Cerebellar nuclear complex (tissue), 1 donor: ENCODE data around the gene TRIM43B.
"Not testable (repeated sequence)": the region's sequence is repeated elsewhere in the genome, so short reads cannot be mapped to it uniquely, and the experiment has no call there.

Experiments
- DNase-seq, 2 experiments: peaks; one replicate each; lab custom pipeline; 2025; lab: John Stamatoyannopoulos, UW

TRIM43B gene

DNA sequence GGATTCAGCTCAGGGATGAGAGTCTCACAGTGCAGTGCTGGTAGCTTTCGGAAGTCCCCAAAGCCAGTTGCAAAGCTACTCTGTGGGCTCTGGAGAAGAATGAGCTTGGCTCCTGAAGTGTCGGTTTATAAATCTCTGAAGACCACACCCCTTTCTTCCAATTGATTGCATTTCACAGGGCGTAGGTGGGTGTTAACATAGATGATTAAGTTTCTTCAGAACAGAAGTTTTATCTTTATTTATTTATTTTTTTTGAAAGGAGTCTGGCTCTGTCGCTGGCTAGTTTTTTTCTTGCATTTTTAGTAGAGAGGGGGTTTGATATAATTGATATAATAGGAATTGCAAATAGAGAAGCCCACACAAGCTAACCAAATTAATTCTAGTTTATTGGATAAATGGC, at the start of gene TRIM43B:
TSS of gene TRIM43B (minus strand) at position 101 of the 400 bp plus-strand sequence. CDS start 2,040 bp downstream, outside the sequence.
- DNase-seq, result not testable (repeated sequence)

DNA sequence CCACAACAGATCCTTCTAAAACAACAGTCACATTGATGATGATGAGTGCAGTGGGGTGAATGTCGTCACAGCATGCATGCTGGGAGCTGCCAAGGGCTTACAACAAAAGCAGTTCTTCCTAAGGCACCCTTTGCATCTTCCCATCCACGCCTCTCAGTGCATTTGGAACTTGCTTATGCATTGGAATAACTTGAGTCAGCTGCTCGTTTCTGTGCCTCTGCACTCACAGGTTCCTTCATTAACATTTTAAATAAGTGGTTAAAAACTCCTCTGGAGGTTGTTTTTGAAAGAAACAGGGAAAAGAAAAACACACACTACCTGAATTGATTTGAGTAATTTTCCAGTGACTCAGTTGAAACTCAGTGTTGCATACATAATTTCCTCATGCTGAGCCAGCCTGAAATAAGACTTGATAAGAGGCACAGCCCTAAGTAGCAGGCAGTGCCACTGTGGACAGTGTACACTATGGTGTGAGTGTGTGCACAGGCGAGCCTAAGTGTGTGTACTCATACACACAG, 46.8 kb upstream of the TRIM43B start:
- peak in 1 of 2 experiments; percentile 25 for DNase-seq

- no peak for DNase-seq
These were observed 46.2 kb upstream of the TRIM43B start for GRCh38 chr2:95530734-95531133.

GRCh38 chr2:95526360-95527341, 42.1 kb upstream of the TRIM43B start:
- DNase-seq, result no peak

- DNase-seq, result no peak
These were observed 40.9 kb upstream of the TRIM43B start for GRCh38 chr2:95525294-95526035.

- no peak for DNase-seq
These were observed 39.6 kb upstream of the TRIM43B start for GRCh38 chr2:95524195-95524594.

- DNase-seq, result no peak
These were observed 30.2 kb upstream of the TRIM43B start for GRCh38 chr2:95514718-95515117.

DNA sequence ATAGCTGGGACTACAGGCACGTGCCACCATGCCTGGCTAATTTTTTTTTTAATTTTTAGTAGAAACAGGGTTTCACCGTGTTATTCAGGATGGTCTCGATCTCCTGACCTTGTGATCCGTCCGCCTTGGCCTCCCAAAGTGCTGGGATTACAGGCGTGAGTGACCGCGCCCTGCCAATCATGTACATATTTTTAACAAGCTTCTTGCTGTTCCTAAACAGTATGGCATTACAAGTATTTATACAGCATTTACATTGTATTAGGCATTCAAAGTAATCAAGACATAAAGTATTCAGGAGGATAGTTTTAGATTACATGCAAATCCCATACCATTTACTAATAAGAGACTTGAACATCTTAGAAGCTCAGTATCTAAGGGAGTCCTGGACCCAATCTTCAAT, 29.7 kb upstream of the TRIM43B start:
- DNase-seq, result not testable (repeated sequence)

DNA sequence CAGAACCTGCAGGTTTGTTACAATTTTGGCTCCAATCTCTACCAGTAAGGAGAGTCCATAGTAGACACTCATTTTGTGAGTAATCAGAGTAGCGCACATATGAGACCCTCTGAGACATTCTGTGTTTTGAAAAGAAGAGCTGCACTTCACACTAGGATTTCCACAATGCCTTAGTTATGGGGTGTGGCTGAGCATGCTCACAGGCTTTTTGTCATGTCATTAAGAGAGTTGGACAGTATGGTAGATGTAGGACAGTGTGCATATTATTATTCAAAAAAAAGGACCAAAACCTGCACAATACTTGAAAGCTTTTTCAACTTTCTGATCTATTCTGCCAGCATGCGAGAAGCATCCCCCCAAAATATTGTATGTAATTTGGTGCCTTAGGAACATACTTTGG, 24.9 kb upstream of the TRIM43B start:
- no peak for DNase-seq

- DNase-seq, result no peak
These were observed 20.7 kb upstream of the TRIM43B start for GRCh38 chr2:95505222-95505621.

DNA sequence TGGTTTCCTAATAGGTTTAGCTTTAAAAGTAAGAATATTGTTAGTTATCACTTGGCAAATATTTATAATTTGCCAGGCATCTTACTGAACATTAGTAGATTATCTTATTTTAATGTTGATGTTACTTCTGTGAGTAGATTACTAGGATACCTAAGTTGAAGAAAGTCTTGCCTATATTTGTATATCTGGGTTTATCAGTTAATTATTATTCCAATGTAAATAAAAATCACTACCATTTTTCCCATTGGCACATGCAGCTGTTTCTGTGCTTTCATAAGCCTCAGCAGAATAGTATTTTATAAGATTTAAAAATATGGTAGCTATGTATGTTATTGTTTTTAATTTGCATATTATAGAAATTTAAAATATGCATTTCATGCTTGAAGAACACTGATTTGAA, 16.3 kb upstream of the TRIM43B start:
- no peak for DNase-seq

- DNase-seq, result not testable (repeated sequence)
These were observed 7.5 kb upstream of the TRIM43B start for GRCh38 chr2:95492076-95492475.

- not testable (repeated sequence) for DNase-seq
These were observed 9.5 kb downstream of the TRIM43B start for GRCh38 chr2:95475025-95475424.

DNA sequence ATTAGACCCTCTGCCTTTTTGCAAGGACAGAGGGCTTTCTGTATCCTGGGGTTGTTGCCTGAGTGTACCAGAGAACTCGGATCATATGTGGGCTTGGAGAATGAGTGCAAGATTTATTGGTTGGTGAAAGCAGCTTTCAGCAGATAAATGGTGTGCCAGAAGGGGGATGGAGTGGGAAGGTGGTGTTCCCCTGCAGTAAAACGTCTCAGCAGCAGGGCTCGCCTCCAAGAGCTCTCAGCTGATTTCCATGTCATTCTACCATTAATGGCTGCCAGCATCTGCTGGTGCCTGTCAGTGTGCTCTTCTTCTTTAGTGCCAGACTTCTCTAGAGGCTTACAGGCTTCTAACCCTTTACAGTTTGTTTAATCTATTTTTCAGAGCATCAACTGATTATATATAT, 16.6 kb downstream of the TRIM43B start:
- not testable (repeated sequence) for DNase-seq

- not testable (repeated sequence) for DNase-seq
These were observed 18.0 kb downstream of the TRIM43B start for GRCh38 chr2:95466572-95466971.

- not testable (repeated sequence) for DNase-seq
These were observed 21.3 kb downstream of the TRIM43B start for GRCh38 chr2:95463292-95463691.

DNA sequence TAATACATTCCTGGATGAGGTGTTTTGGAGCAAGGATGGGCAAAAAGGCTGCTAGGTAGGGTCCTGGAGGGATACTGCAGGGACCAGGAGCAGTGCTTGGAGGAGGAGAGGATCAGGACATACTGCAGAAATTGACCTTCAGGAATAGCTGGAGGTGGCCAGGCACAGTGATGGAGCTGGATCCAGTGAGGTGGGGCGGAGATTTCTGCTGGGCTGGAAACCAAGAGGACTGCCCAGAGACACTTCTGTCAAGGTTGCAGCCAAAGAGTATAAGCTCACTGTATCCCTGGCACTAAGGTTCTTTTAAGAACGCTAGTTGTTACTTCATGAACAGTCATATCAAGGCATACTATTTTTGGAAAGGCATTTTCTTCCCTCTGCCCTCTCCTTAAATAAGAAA, 39.2 kb downstream of the TRIM43B start:
- not testable (repeated sequence) for DNase-seq

- not testable (repeated sequence) for DNase-seq
These were observed 42.0 kb downstream of the TRIM43B start for GRCh38 chr2:95442474-95443099.

DNA sequence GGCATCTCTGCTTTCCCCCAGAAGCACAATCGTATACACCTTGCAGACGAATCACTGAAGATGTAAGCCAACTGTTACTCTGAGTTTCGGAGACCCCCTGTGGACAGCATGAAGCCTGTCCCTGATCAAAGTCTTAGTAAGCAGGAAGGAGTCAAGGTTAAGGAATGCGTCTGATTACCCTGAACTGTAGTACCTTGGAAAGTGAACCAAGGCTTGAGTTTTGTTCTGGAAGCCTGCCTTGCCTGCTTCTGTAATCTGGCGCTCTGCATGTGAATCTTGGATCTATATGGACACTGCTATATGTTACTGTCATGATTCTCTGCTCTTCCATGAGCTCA, 48.7 kb downstream of the TRIM43B start:
- not testable (repeated sequence) for DNase-seq

- DNase-seq, result not testable (repeated sequence)
These were observed 49.2 kb downstream of the TRIM43B start for GRCh38 chr2:95435162-95435871.

- DNase-seq, result not testable (repeated sequence)
These were observed 50.0 kb downstream of the TRIM43B start for GRCh38 chr2:95434507-95435076.
